GM19351 (cell line): ENCODE results near the gene CTDSPL.

Experiments
- ATAC-seq: cut with Tn5 transposase; IDR thresholded peaks from one replicate; pipeline ENCODE4 v1.9.1; 2021; ENCODE audit warnings: mild to moderate bottlenecking, moderate library complexity; ENCODE audit not compliant: unreplicated experiment

CTDSPL gene

GRCh38 chr3:37853691-37854413 lies 7.8 kb upstream of the CTDSPL start:
- no peak for ATAC-seq

- ATAC-seq, result no peak
Observed at GRCh38 chr3:37855363-37855970, 6.2 kb upstream of the CTDSPL start.

- ATAC-seq, result no peak
Observed at GRCh38 chr3:37856381-37856780, 5.3 kb upstream of the CTDSPL start.

- no peak for ATAC-seq
Observed at GRCh38 chr3:37858742-37859141, 2.9 kb upstream of the CTDSPL start.

GRCh38 chr3:37859354-37859753 lies 2.3 kb upstream of the CTDSPL start:
- no peak for ATAC-seq

GRCh38 chr3:37859908-37860199 lies 1.8 kb upstream of the CTDSPL start:
- no peak for ATAC-seq

GRCh38 chr3:37862219-37862902 lies 681 bp downstream of the CTDSPL start:
- no peak for ATAC-seq

- no peak for ATAC-seq
Observed at GRCh38 chr3:37862903-37863815, 1.5 kb downstream of the CTDSPL start.

GRCh38 chr3:37863949-37864822 lies 2.5 kb downstream of the CTDSPL start:
- no peak for ATAC-seq

- no peak for ATAC-seq
Observed at GRCh38 chr3:37864904-37865303, 3.2 kb downstream of the CTDSPL start.

- no peak for ATAC-seq
Observed at GRCh38 chr3:37867144-37867543, 5.5 kb downstream of the CTDSPL start.

- ATAC-seq, result no peak
Observed at GRCh38 chr3:37871858-37872257, 10.2 kb downstream of the CTDSPL start.

GRCh38 chr3:37872413-37873160 lies 10.9 kb downstream of the CTDSPL start:
- no peak for ATAC-seq

GRCh38 chr3:37876279-37876678 lies 14.6 kb downstream of the CTDSPL start:
- ATAC-seq, result no peak

- no peak for ATAC-seq
Observed at GRCh38 chr3:37882711-37883110, 21.0 kb downstream of the CTDSPL start.

- ATAC-seq, result no peak
Observed at GRCh38 chr3:37885814-37886213, 24.1 kb downstream of the CTDSPL start.

- ATAC-seq, result no peak
Observed at GRCh38 chr3:37886395-37886794, 24.7 kb downstream of the CTDSPL start.

GRCh38 chr3:37887062-37887461 lies 25.4 kb downstream of the CTDSPL start:
- no peak for ATAC-seq

- ATAC-seq, result no peak
Observed at GRCh38 chr3:37887824-37888223, 26.1 kb downstream of the CTDSPL start.

GRCh38 chr3:37888421-37888820 lies 26.7 kb downstream of the CTDSPL start:
- ATAC-seq, result no peak
